H9 (cell line): ENCODE data around the gene HPGDS. TPM values are rescaled to one million over a fixed set of nuclear protein-coding genes. Genes with fewer than 3 reads are reported as not detected.
A peak's percentile ranks its signal among the peaks of the same experiment; 100 is the strongest.
"Not testable (repeated sequence)": the region's sequence is repeated elsewhere in the genome, so short reads cannot be mapped to it uniquely, and the experiment has no call there.

Experiments
- DNase-seq: peaks from one replicate; pipeline ENCODE4 v3.0.0-alpha.2; 2017
- H2AFZ ChIP-seq: one replicate; pipeline ENCODE4 v1.6.1; 2013; ENCODE audit warnings: mild to moderate bottlenecking, low read length, control low read depth, moderate library complexity
- H2AK5ac ChIP-seq: 2 replicates; pipeline ENCODE4 v1.6.1; 2013; ENCODE audit warnings: low read length, control low read depth, mixed read lengths; ENCODE audit not compliant: insufficient read length
- H2BK120ac ChIP-seq: one replicate; pipeline ENCODE4 v1.6.1; 2013; ENCODE audit warnings: low read depth, mild to moderate bottlenecking, low read length, control low read depth, inconsistent platforms; ENCODE audit not compliant: poor library complexity, severe bottlenecking
- H2BK12ac ChIP-seq: 2 replicates; pipeline ENCODE4 v1.6.1; 2013; ENCODE audit warnings: low read length, control low read depth, mixed read lengths, low read depth; ENCODE audit not compliant: insufficient read length
- H2BK15ac ChIP-seq: 2 replicates; pipeline ENCODE4 v1.6.1; 2013; ENCODE audit warnings: low read depth, low read length, control low read depth
- H2BK20ac ChIP-seq: one replicate; pipeline ENCODE4 v1.6.1; 2013; ENCODE audit warnings: low read depth, mild to moderate bottlenecking, low read length, control low read depth, inconsistent platforms; ENCODE audit not compliant: poor library complexity, severe bottlenecking
- H2BK5ac ChIP-seq: 2 replicates; pipeline ENCODE4 v1.6.1; 2013; ENCODE audit warnings: low read length, control low read depth, mixed read lengths; ENCODE audit not compliant: insufficient read length
- H3K14ac ChIP-seq: 2 replicates; pipeline ENCODE4 v1.6.1; 2013; ENCODE audit warnings: low read length, control low read depth; ENCODE audit not compliant: insufficient read depth
- H3K18ac ChIP-seq: 2 replicates; pipeline ENCODE4 v1.6.1; 2013; ENCODE audit warnings: low read depth, mild to moderate bottlenecking, mixed read lengths, low read length, control low read depth; ENCODE audit not compliant: insufficient read length
- H3K23ac ChIP-seq: 2 replicates; pipeline ENCODE4 v1.6.1; 2013; ENCODE audit warnings: low read length, control low read depth, mixed read lengths, low read depth; ENCODE audit not compliant: insufficient read length
- H3K23me2 ChIP-seq: 2 replicates; pipeline ENCODE4 v1.6.1; 2013; ENCODE audit warnings: low read depth, mild to moderate bottlenecking, mixed read lengths, low read length, control low read depth; ENCODE audit not compliant: insufficient read length, poor library complexity, severe bottlenecking
- H3K27ac ChIP-seq: 2 replicates; pipeline ENCODE4 v1.5.1; 2013; ENCODE audit warnings: low read length, control low read depth, mixed read lengths, low read depth; ENCODE audit not compliant: insufficient read length
- H3K27me3 ChIP-seq: 2 replicates; pipeline ENCODE4 v1.6.1; 2013; ENCODE audit warnings: low read length, control low read depth, inconsistent platforms; ENCODE audit not compliant: insufficient read depth
- H3K4ac ChIP-seq: 2 replicates; pipeline ENCODE4 v1.6.1; 2013; ENCODE audit warnings: low read depth, mild to moderate bottlenecking, control low read depth, inconsistent platforms, low read length, moderate library complexity
- H3K4me1 ChIP-seq: 2 replicates; pipeline ENCODE4 v1.6.1; 2013; ENCODE audit warnings: low read length, control low read depth, inconsistent platforms; ENCODE audit not compliant: insufficient read depth
- H3K4me2 ChIP-seq: 2 replicates; pipeline ENCODE4 v1.6.1; 2013; ENCODE audit warnings: low read length, control low read depth, mixed read lengths; ENCODE audit not compliant: insufficient read length, insufficient read depth
- H3K56ac ChIP-seq: 2 replicates; pipeline ENCODE4 v1.6.1; 2013; ENCODE audit warnings: low read depth, mild to moderate bottlenecking, mixed read lengths, low read length, control low read depth; ENCODE audit not compliant: insufficient read length
- H3K79me1 ChIP-seq: 2 replicates; pipeline ENCODE4 v1.6.1; 2013; ENCODE audit warnings: low read depth, mild to moderate bottlenecking, moderate library complexity, low read length, control low read depth, inconsistent platforms; ENCODE audit not compliant: insufficient read depth, poor library complexity, severe bottlenecking
- H3K79me2 ChIP-seq: 2 replicates; pipeline ENCODE4 v1.6.1; 2013; ENCODE audit warnings: low read length, control low read depth, inconsistent platforms; ENCODE audit not compliant: insufficient read depth
- H3K9ac ChIP-seq: 2 replicates; pipeline ENCODE4 v1.6.1; 2013; ENCODE audit warnings: low read length, control low read depth, mixed read lengths; ENCODE audit not compliant: insufficient read length; ENCODE audit errors: extremely low read depth
- H3K9me3 ChIP-seq: one replicate; pipeline ENCODE4 v1.6.1; 2013; ENCODE audit warnings: low read depth, low read length, inconsistent platforms; ENCODE audit not compliant: control insufficient read depth
- H3T11ph ChIP-seq: one replicate; pipeline ENCODE4 v1.6.1; 2013; ENCODE audit warnings: mild to moderate bottlenecking, low read length, control low read depth, inconsistent platforms
- H4K20me1 ChIP-seq: one replicate; pipeline ENCODE4 v1.6.1; 2013; ENCODE audit not compliant: control insufficient read depth, insufficient read length, insufficient read depth
- H4K5ac ChIP-seq: 2 replicates; pipeline ENCODE4 v1.6.1; 2013; ENCODE audit warnings: low read depth, mild to moderate bottlenecking, mixed read lengths, low read length, control low read depth; ENCODE audit not compliant: insufficient read length
- H4K8ac ChIP-seq: replicated peaks from 2 replicates; pipeline ENCODE4 v1.6.1; 2013; ENCODE audit warnings: low read length, control low read depth, mixed read lengths, low read depth; ENCODE audit not compliant: insufficient read length
- H4K91ac ChIP-seq: 2 replicates; pipeline ENCODE4 v1.6.1; 2013; ENCODE audit warnings: low read depth, mild to moderate bottlenecking, moderate library complexity, mixed read lengths, low read length, control low read depth; ENCODE audit not compliant: insufficient read length
- H3K27ac Mint-ChIP-seq, 3 experiments: 2 replicates in 2 of 3; 3 replicates in 1 of 3; pipeline ENCODE4 v1.8.0; 2020 to 2021; ENCODE audit warnings: mixed read lengths in 3 of 3, mild to moderate bottlenecking in 1 of 3, moderate library complexity in 1 of 3
- H3K27me3 Mint-ChIP-seq: 2 replicates; pipeline ENCODE4 v1.8.0; 2021; ENCODE audit warnings: low read depth, mild to moderate bottlenecking, moderate library complexity, mixed read lengths
- H3K36me3 Mint-ChIP-seq, 3 experiments: 2 replicates in 2 of 3; 3 replicates in 1 of 3; pipeline ENCODE4 v1.8.0; 2020 to 2021; ENCODE audit warnings: low read depth in 3 of 3, mixed read lengths in 3 of 3; ENCODE audit not compliant: insufficient read depth in 1 of 3
- H3K4me1 Mint-ChIP-seq, 2 experiments: 2 replicates each; pipeline ENCODE4 v1.8.0; 2020; ENCODE audit warnings: mixed read lengths in 2 of 2
- H3K4me3 Mint-ChIP-seq, 2 experiments: 2 replicates in 1 of 2; 3 replicates in 1 of 2; pipeline ENCODE4 v1.8.0; 2020 to 2021; ENCODE audit warnings: mild to moderate bottlenecking in 2 of 2, mixed read lengths in 2 of 2, moderate library complexity in 1 of 2
- H3K9me3 Mint-ChIP-seq, 2 experiments: 2 replicates in 1 of 2; 3 replicates in 1 of 2; pipeline ENCODE4 v1.8.0; 2020; ENCODE audit warnings: mild to moderate bottlenecking in 2 of 2, mixed read lengths in 2 of 2, moderate library complexity in 1 of 2
- WGBS: extraction: QIAGEN DNeasy Blood & Tissue Kit; methylation state at CpG from one replicate; pipeline ENCODE4 v1.1.7; 2013; ENCODE audit warnings: missing lambda C conversion rate, low lambda C conversion rate, mixed read lengths; ENCODE audit not compliant: insufficient read length; ENCODE audit errors: extremely low coverage; 5-methylcytosine and 5-hydroxymethylcytosine counted together
- total RNA-seq: library from RNA; stranded (reverse); gene quantifications from 2 replicates; pipeline ENCODE4 v1.2.1, GENCODE V29; 2021

Gene HPGDS
- total RNA-seq, 1 experiment from 2014 or later = not detected

GRCh38 chr4:94293981-94294380 is 48.7 kb downstream of the HPGDS start:
- H3K23ac ChIP-seq, H3K9me3 ChIP-seq, H3K56ac ChIP-seq, H4K91ac ChIP-seq, H2BK12ac ChIP-seq, H3K9ac ChIP-seq, H3K27me3 Mint-ChIP-seq, H2BK120ac ChIP-seq, H4K5ac ChIP-seq, H2AK5ac ChIP-seq, H3K27me3 ChIP-seq, H3K18ac ChIP-seq, H4K8ac ChIP-seq, H3K4me3 Mint-ChIP-seq, H3K79me2 ChIP-seq, H3K79me1 ChIP-seq, H3K4ac ChIP-seq, H3K27ac ChIP-seq, H3K9me3 Mint-ChIP-seq, H4K20me1 ChIP-seq, H2AFZ ChIP-seq, DNase-seq, H3K4me2 ChIP-seq, H3T11ph ChIP-seq, H2BK15ac ChIP-seq, H2BK5ac ChIP-seq, H3K4me1 ChIP-seq, H3K14ac ChIP-seq, H2BK20ac ChIP-seq, H3K23me2 ChIP-seq: not testable (repeated sequence)
- H3K27ac Mint-ChIP-seq = peak overlapping the region in 2 of 3 experiments; percentile 9 to 10; a peak in 2 of 7 replicates
- peaks cover 8 to 15% of the 10 kb centered on the region in 2 experiments; a peak in 3 of 4 replicates for H3K4me1 Mint-ChIP-seq
- H3K36me3 Mint-ChIP-seq = peaks cover 10 to 22% (median 15%) of the 10 kb centered on the region in 3 experiments; a peak in 6 of 7 replicates
- WGBS = no CpG with 5 or more reads among the region's 4 CpGs
